Adipocyte (in vitro differentiated cells): Measurements from ENCODE around the gene MIPOL1.
"Not testable (repeated sequence)": the region's sequence is repeated elsewhere in the genome, so short reads cannot be mapped to it uniquely, and the experiment has no call there.

Experiments
- DNase-seq: peaks from one replicate; pipeline ENCODE4 v3.0.0-alpha.2; 2015; ENCODE audit warnings: low read depth
- H3K27me3 ChIP-seq: replicated peaks from 2 replicates; pipeline ENCODE4 v1.7.0; 2013; ENCODE audit warnings: mild to moderate bottlenecking, low read length, moderate library complexity; ENCODE audit not compliant: control insufficient read depth, insufficient read depth
- H3K36me3 ChIP-seq: 2 replicates; pipeline ENCODE4 v1.7.0; 2013; ENCODE audit warnings: low read length, mild to moderate bottlenecking, moderate library complexity; ENCODE audit not compliant: control insufficient read depth, insufficient read depth, severe bottlenecking
- H3K4me1 ChIP-seq: 2 replicates; pipeline ENCODE4 v1.7.0; 2013; ENCODE audit warnings: mild to moderate bottlenecking, low read length, moderate library complexity; ENCODE audit not compliant: control insufficient read depth, insufficient read depth
- H3K4me3 ChIP-seq: 2 replicates; pipeline ENCODE4 v1.7.0; 2013; ENCODE audit warnings: mild to moderate bottlenecking, low read length, moderate library complexity
- H3K9ac ChIP-seq: 2 replicates; pipeline ENCODE4 v1.7.0; 2013; ENCODE audit warnings: mild to moderate bottlenecking, low read length, moderate library complexity
- H3K9me3 ChIP-seq: 2 replicates; pipeline ENCODE4 v1.7.0; 2013; ENCODE audit warnings: mild to moderate bottlenecking, low read length, moderate library complexity; ENCODE audit not compliant: control insufficient read depth

Gene MIPOL1

DNA sequence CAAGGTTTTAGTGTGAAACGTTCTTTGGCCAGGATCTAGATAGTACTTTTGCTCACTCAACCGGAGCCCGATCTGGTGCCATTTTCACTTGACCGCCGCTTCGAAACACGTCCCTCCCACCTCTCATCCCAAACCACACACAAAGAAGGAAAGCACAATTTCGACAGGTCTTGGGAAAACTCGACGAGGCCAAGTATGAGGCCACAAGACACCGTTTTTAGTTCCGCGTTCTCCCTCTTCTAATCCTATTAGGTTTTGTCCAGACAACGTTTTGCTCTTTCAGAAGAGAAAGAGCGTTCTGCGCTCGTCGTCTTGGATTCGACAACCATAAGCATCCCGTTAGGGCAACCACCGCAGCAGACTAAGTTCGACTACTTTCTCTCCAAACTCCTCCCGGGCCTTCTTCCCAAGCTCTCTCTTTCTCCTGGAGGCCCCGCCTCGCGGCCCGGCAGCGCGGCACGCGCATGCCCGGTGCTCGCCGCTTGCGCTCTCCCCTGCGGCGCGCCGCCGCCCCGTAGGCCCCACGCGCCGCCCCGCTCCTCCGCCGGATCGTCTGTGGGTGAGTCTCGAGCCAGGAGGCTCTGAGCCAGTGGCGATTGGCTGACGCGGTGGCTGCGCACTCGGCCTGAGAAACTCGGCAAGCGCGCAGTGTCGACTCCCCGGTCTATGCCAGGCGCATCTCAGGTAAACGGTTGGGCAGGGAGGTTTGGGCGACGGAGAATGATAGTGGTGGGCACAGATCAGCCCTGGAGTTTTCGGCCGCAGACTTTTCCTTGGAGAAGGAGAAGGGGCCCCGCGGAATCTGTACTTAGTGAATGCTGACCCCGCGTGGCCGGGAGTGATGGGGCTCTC lies at the start of gene MIPOL1:
TSS of gene MIPOL1 (plus strand) at position 517 of the 852 bp plus-strand sequence. CDS start 49,952 bp downstream, outside the sequence.
- peak; percentile 97 for DNase-seq

GRCh38 chr14:37150414-37150813 lies 47.3 kb upstream of the MIPOL1 start:
- Histone ChIP-seq H3K9me3 (no peaks in the 10 kb centered on the region), H3K9ac (no peak overlapping the region), H3K4me3 (no peak overlapping the region), H3K36me3 (no peaks in the 10 kb centered on the region), H3K27me3 (peaks cover 11% of the 10 kb centered on the region), H3K4me1 (no peaks in the 10 kb centered on the region)
- DNase-seq, result peak; percentile 89

More for the DNA sequence above, at the start of gene MIPOL1:
- H3K36me3 ChIP-seq, result no peaks in the 10 kb centered on the region
- no peaks in the 10 kb centered on the region for H3K9me3 ChIP-seq
- peak within 1 kb of the TSS; percentile 92 for H3K9ac ChIP-seq
- H3K27me3 ChIP-seq, result no peaks in the 10 kb centered on the region
- H3K4me1 ChIP-seq, result peaks cover 12% of the 10 kb centered on the region
- H3K4me3 ChIP-seq, result peak within 1 kb of the TSS; percentile 88

DNA sequence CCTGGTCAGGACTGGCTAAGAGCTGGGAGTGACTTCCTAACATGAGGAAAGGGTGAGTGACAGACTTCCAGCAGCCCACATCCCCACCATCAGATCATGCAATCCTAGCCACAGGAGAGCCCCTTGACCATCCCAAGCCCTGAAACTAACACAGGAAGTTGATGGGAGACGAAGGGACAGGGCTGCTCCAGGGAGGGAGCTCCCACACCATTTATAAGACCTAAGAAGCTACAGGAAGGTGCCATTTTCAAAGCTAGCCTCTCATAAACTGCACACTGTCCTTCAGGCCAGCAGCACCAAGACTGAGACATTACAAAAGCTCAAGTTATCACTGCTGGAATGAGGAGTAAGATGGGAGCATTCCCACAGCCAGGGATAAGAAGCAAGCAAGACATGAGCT lies 44.7 kb upstream of the MIPOL1 start:
- Histone ChIP-seq H3K4me3 (no peak overlapping the region), H3K4me1 (no peaks in the 10 kb centered on the region), H3K9ac (no peak overlapping the region), H3K36me3 (no peaks in the 10 kb centered on the region), H3K27me3 (peaks cover 12% of the 10 kb centered on the region), H3K9me3 (no peaks in the 10 kb centered on the region)
- no peak for DNase-seq

DNA sequence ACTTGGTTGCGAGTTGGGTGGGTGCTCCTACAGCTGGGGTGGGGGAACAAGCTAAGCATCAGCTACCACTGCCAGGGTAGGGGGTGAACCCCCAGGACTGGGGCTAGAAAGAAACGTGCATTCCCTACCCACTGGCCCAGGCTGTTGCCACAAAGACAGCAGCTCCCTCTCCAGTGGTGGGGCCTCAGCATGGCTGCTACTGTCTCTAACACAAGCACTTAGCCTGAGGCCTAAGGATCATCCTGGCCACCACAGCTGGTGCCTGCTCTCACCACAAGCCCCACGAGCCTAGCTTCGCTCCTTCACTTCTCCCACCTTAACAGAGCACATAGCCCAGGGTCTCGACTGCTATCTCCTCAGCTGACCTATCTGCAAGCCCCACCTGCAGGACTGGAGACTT lies 44.3 kb upstream of the MIPOL1 start:
- H3K27me3 ChIP-seq, result peaks cover 16% of the 10 kb centered on the region
- H3K4me1 ChIP-seq, result no peaks in the 10 kb centered on the region
- no peaks in the 10 kb centered on the region for H3K36me3 ChIP-seq
- no peak overlapping the region for H3K4me3 ChIP-seq
- no peaks in the 10 kb centered on the region for H3K9me3 ChIP-seq
- H3K9ac ChIP-seq, result no peak overlapping the region
- no peak for DNase-seq

- peaks cover 13% of the 10 kb centered on the region for H3K27me3 ChIP-seq
- H3K4me3 ChIP-seq, result no peak overlapping the region
- no peaks in the 10 kb centered on the region for H3K4me1 ChIP-seq
- no peak overlapping the region for H3K9ac ChIP-seq
- DNase-seq, result no peak
- H3K36me3 ChIP-seq, result no peaks in the 10 kb centered on the region
- peaks cover 9% of the 10 kb centered on the region for H3K9me3 ChIP-seq
Measured at GRCh38 chr14:37157987-37158386, 39.8 kb upstream of the MIPOL1 start.

DNA sequence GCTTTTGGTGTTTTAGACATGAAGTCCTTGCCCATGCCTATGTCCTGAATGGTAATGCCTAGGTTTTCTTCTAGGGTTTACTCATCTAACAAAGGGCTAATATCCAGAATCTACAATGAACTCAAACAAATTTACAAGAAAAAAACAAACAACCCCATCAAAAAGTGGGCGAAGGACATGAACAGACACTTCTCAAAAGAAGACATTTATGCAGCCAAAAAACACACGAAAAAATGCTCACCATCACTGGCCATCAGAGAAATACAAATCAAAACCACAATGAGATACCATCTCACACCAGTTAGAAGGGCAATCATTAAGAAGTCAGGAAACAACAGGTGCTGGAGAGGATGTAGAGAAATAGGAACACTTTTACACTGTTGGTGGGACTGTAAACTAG lies 35.4 kb upstream of the MIPOL1 start:
- H3K9ac ChIP-seq, H3K4me3 ChIP-seq, H3K4me1 ChIP-seq, DNase-seq, H3K36me3 ChIP-seq, H3K9me3 ChIP-seq, H3K27me3 ChIP-seq: not testable (repeated sequence)

- peaks cover 6% of the 10 kb centered on the region for H3K4me1 ChIP-seq
- no peak overlapping the region for H3K4me3 ChIP-seq
- no peak overlapping the region for H3K9ac ChIP-seq
- no peak for DNase-seq
- H3K9me3 ChIP-seq, result no peaks in the 10 kb centered on the region
- no peaks in the 10 kb centered on the region for H3K36me3 ChIP-seq
- H3K27me3 ChIP-seq, result no peaks in the 10 kb centered on the region
Measured at GRCh38 chr14:37165794-37166193, 31.9 kb upstream of the MIPOL1 start.

DNA sequence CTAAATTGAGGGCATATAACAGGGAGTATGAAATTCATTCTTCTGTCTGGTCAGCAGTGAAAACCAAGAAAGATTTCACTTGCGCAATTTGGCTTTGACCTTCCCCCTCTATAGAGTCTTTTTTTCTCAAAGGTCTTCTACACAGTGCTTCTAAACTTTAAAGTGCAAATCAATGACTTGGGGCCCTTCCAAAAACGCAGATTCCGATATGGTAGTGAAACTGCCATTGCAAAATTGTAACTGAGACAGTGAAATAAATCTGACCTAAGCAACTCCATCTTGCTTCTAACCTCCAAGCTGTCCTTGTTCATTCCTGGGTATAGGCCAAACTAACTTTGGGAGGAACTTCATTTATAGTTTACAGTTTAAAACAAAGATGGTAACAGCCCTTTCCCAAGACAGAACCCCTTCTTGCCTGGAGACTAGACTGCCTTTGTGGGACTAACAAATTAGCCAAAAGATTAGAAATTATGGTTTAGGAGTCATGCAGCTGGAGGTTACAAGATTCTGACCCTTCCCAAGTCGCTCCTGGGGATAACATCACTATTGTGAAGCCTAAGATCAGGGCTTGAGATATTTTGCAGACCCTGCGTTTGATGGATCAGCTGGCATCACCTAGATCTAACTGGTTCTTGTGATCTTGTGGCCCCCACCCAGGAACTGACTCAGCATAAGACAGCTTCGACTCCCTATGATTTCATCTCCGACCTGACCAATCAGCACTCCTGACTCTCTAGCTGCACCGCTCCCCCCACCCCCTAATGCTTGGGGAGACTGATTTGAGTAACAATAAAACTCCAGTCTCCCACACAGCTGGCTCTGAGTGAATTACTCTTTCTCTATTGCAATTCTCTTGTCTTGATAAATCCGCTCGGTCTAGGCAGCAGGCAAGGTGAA lies 30.3 kb upstream of the MIPOL1 start:
- no peaks in the 10 kb centered on the region for H3K27me3 ChIP-seq
- peaks cover 9% of the 10 kb centered on the region for H3K4me1 ChIP-seq
- H3K9ac ChIP-seq, result no peak overlapping the region
- no peak overlapping the region for H3K4me3 ChIP-seq
- no peaks in the 10 kb centered on the region for H3K9me3 ChIP-seq
- H3K36me3 ChIP-seq, result no peaks in the 10 kb centered on the region
- DNase-seq, result no peak

DNA sequence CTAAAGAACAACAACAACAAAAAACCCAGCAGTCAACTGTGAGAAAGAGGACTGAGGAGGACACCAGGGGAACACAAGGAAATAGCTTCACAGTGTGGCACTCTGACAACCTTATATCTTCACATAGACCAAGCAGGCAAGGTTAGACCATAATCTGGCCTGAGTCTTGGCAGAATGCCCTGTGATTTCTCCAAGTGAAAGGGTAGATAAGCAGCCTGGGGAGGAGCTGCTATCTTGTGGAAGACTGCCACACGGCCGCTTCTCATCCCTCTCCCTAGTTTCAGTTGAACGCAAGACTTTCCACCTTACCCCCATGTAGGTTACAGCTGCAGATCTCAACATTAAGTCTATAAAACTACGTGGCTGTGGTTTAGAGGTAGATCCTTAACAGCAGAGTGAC lies 29.0 kb upstream of the MIPOL1 start:
- DNase-seq, result no peak
- Histone ChIP-seq H3K4me3 (no peak overlapping the region), H3K27me3 (no peaks in the 10 kb centered on the region), H3K36me3 (no peaks in the 10 kb centered on the region), H3K4me1 (peaks cover 15% of the 10 kb centered on the region), H3K9me3 (no peaks in the 10 kb centered on the region), H3K9ac (no peak overlapping the region)

DNA sequence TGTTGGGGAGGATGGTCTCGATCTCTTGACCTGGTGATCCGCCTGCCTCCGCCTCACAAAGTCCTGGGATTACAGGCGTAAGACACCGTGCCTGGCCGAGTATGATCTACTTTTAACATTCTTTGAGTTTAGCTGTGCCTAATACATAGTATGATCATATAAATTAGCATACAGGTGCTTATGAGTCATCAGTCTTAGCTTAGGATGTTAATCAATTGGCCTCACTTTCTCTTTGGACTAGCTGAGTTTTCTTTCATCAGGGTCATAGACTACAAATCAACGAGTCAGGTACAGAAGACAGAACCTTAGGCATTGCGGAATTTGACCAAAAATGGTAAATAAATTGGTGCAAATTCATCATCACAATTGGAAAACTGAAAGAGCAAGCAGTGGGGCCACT lies 27.5 kb upstream of the MIPOL1 start:
- H3K4me3 ChIP-seq, result no peak overlapping the region
- no peaks in the 10 kb centered on the region for H3K9me3 ChIP-seq
- no peak overlapping the region for H3K9ac ChIP-seq
- H3K4me1 ChIP-seq, result peaks cover 15% of the 10 kb centered on the region
- DNase-seq, result no peak
- no peaks in the 10 kb centered on the region for H3K27me3 ChIP-seq
- H3K36me3 ChIP-seq, result no peaks in the 10 kb centered on the region

DNA sequence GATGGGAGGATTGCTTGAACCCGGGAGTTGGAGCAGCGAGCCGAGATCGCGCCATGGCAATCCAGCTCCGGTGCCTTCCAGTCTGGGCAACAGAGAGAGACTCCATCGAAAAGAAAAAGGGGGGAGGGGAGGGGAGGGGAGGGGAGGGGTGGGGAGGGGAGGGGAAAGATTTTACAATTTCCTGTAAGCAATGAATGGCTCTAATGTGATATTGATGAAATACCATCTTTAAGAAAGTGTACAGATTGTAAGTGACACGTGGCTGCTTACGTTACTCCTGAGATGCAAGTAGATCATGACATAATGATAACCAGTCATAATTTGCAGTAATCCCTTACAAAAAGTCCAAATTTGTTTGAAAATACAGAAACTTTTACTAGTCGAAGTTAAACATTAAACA lies 26.7 kb upstream of the MIPOL1 start:
- H3K27me3 ChIP-seq, result no peaks in the 10 kb centered on the region
- DNase-seq, result no peak
- H3K9ac ChIP-seq, result no peak overlapping the region
- H3K4me1 ChIP-seq, result peaks cover 15% of the 10 kb centered on the region
- H3K36me3 ChIP-seq, result no peaks in the 10 kb centered on the region
- H3K4me3 ChIP-seq, result no peak overlapping the region
- no peaks in the 10 kb centered on the region for H3K9me3 ChIP-seq
